GM21367 (cell line): ENCODE results near the gene SEPTIN10.
"Not testable (repeated sequence)": the region's sequence is repeated elsewhere in the genome, so short reads cannot be mapped to it uniquely, and the experiment has no call there.

Source experiments
- ATAC-seq: cut with Tn5 transposase; IDR thresholded peaks from one replicate; pipeline ENCODE4 v1.9.1; 2021; ENCODE audit not compliant: unreplicated experiment

The SEPTIN10 gene

GRCh38 chr2:109613922-109614714 is at the start of gene SEPTIN10, which contains the start of gene SOWAHC:
TSS of gene SEPTIN10 (minus strand) at chr2:109613966. CDS start at chr2:109613827, 139 bp downstream.
TSS of gene SOWAHC (plus strand) at chr2:109614364. CDS start at chr2:109614490, 126 bp downstream.
- ATAC-seq = peak; percentile 79

GRCh38 chr2:109662889-109663288 is 49.1 kb upstream of the SEPTIN10 start:
- ATAC-seq = no peak

- no peak for ATAC-seq
Observed at GRCh38 chr2:109660046-109660860, 46.5 kb upstream of the SEPTIN10 start.

- no peak for ATAC-seq
Observed at GRCh38 chr2:109659396-109660045, 45.8 kb upstream of the SEPTIN10 start.

GRCh38 chr2:109655287-109655686 is 41.5 kb upstream of the SEPTIN10 start:
- ATAC-seq = no peak

- no peak for ATAC-seq
Observed at GRCh38 chr2:109654326-109655050, 40.7 kb upstream of the SEPTIN10 start.

GRCh38 chr2:109649736-109650695 is 36.2 kb upstream of the SEPTIN10 start:
- ATAC-seq = no peak

GRCh38 chr2:109648041-109648527 is 34.3 kb upstream of the SEPTIN10 start:
- no peak for ATAC-seq

GRCh38 chr2:109647636-109648035 is 33.9 kb upstream of the SEPTIN10 start:
- ATAC-seq = no peak

- no peak for ATAC-seq
Observed at GRCh38 chr2:109646961-109647360, 33.2 kb upstream of the SEPTIN10 start.

- ATAC-seq = no peak
Observed at GRCh38 chr2:109645412-109646184, 31.8 kb upstream of the SEPTIN10 start.

GRCh38 chr2:109644571-109645275 is 31.0 kb upstream of the SEPTIN10 start:
- ATAC-seq = no peak

GRCh38 chr2:109640000-109640399 is 26.2 kb upstream of the SEPTIN10 start:
- ATAC-seq = not testable (repeated sequence)

GRCh38 chr2:109638795-109639194 is 25.0 kb upstream of the SEPTIN10 start:
- no peak for ATAC-seq

- peak; percentile 74 for ATAC-seq
Observed at GRCh38 chr2:109637749-109638570, 24.2 kb upstream of the SEPTIN10 start.

- ATAC-seq = no peak
Observed at GRCh38 chr2:109636317-109636716, 22.6 kb upstream of the SEPTIN10 start.
